ENCODE results near the gene KRT5. TPM values are rescaled to one million over a fixed set of nuclear protein-coding genes. Genes with fewer than 3 reads are reported as not detected.

The KRT5 gene
- total RNA-seq, 1 donor: 0.36 TPM

- H3K27me3 ChIP-seq (ENCODE audit: insufficient read depth, low read length): peaks cover 36% of the 10 kb centered on the region
- H3K4me2 ChIP-seq (ENCODE audit: insufficient read depth, low read length): no peak overlapping the region
- no peak for TF ChIP-seq CTCF (IDR thresholded peaks at IDR 0.05; ENCODE audit: extremely low read depth, low read depth, low read length)
- H3K36me3 ChIP-seq (ENCODE audit: insufficient read depth, low read length): no peaks in the 10 kb centered on the region
- no peaks in the 10 kb centered on the region for H4K20me1 ChIP-seq (ENCODE audit: insufficient read depth, low read length)
- H3K9me3 ChIP-seq (ENCODE audit: low read depth, low read length): no peaks in the 10 kb centered on the region
- no peaks in the 10 kb centered on the region for H3K4me1 ChIP-seq (ENCODE audit: insufficient read depth, low read length)
- H3K79me2 ChIP-seq (ENCODE audit: insufficient read depth, low read length): no peaks in the 10 kb centered on the region
- no peak overlapping the region for H2AFZ ChIP-seq (ENCODE audit: low read length)
- no peak for DNase-seq (ENCODE audit: insufficient read length, low spot score, missing footprints)
- no peak overlapping the region for H3K4me3 ChIP-seq (ENCODE audit: insufficient read depth, low read length)
- H3K27ac ChIP-seq (ENCODE audit: low read depth, low read length): no peak overlapping the region
These were observed 5.5 kb downstream of the KRT5 start for GRCh38 chr12:52514471-52515318.

- TF ChIP-seq CTCF (IDR thresholded peaks at IDR 0.05; ENCODE audit: extremely low read depth, low read depth, low read length): no peak
- H3K36me3 ChIP-seq (ENCODE audit: insufficient read depth, low read length): no peaks in the 10 kb centered on the region
- H3K79me2 ChIP-seq (ENCODE audit: insufficient read depth, low read length): no peaks in the 10 kb centered on the region
- H3K9me3 ChIP-seq (ENCODE audit: low read depth, low read length): no peaks in the 10 kb centered on the region
- peaks cover 36% of the 10 kb centered on the region for H3K27me3 ChIP-seq (ENCODE audit: insufficient read depth, low read length)
- no peak for DNase-seq (ENCODE audit: insufficient read length, low spot score, missing footprints)
- no peak overlapping the region for H3K27ac ChIP-seq (ENCODE audit: low read depth, low read length)
- no peak overlapping the region for H3K4me3 ChIP-seq (ENCODE audit: insufficient read depth, low read length)
- H4K20me1 ChIP-seq (ENCODE audit: insufficient read depth, low read length): no peaks in the 10 kb centered on the region
- no peaks in the 10 kb centered on the region for H3K4me1 ChIP-seq (ENCODE audit: insufficient read depth, low read length)
- H3K4me2 ChIP-seq (ENCODE audit: insufficient read depth, low read length): no peak overlapping the region
- no peak overlapping the region for H2AFZ ChIP-seq (ENCODE audit: low read length)
These were observed 6.5 kb downstream of the KRT5 start for GRCh38 chr12:52513736-52514135.

- H3K79me2 ChIP-seq (ENCODE audit: insufficient read depth, low read length): no peaks in the 10 kb centered on the region
- H3K4me1 ChIP-seq (ENCODE audit: insufficient read depth, low read length): no peaks in the 10 kb centered on the region
- DNase-seq (ENCODE audit: insufficient read length, low spot score, missing footprints): no peak
- H3K27me3 ChIP-seq (ENCODE audit: insufficient read depth, low read length): peaks cover 18% of the 10 kb centered on the region
- no peaks in the 10 kb centered on the region for H3K9me3 ChIP-seq (ENCODE audit: low read depth, low read length)
- H3K36me3 ChIP-seq (ENCODE audit: insufficient read depth, low read length): no peaks in the 10 kb centered on the region
- H3K4me2 ChIP-seq (ENCODE audit: insufficient read depth, low read length): no peak overlapping the region
- no peak overlapping the region for H3K27ac ChIP-seq (ENCODE audit: low read depth, low read length)
- H2AFZ ChIP-seq (ENCODE audit: low read length): no peak overlapping the region
- H3K4me3 ChIP-seq (ENCODE audit: insufficient read depth, low read length): no peak overlapping the region
- no peak for TF ChIP-seq CTCF (IDR thresholded peaks at IDR 0.05; ENCODE audit: extremely low read depth, low read depth, low read length)
- H4K20me1 ChIP-seq (ENCODE audit: insufficient read depth, low read length): no peaks in the 10 kb centered on the region
These were observed 12.0 kb downstream of the KRT5 start for GRCh38 chr12:52508211-52508610.

- Histone ChIP-seq H3K4me2 (ENCODE audit: insufficient read depth, low read length) (no peak overlapping the region), H3K36me3 (ENCODE audit: insufficient read depth, low read length) (no peaks in the 10 kb centered on the region), H2AFZ (ENCODE audit: low read length) (no peak overlapping the region), H3K9me3 (ENCODE audit: low read depth, low read length) (no peaks in the 10 kb centered on the region), H3K4me1 (ENCODE audit: insufficient read depth, low read length) (no peaks in the 10 kb centered on the region), H4K20me1 (ENCODE audit: insufficient read depth, low read length) (no peaks in the 10 kb centered on the region), H3K27ac (ENCODE audit: low read depth, low read length) (no peak overlapping the region), H3K79me2 (ENCODE audit: insufficient read depth, low read length) (no peaks in the 10 kb centered on the region), H3K4me3 (ENCODE audit: insufficient read depth, low read length) (no peak overlapping the region), H3K27me3 (ENCODE audit: insufficient read depth, low read length) (peaks cover 14% of the 10 kb centered on the region)
- TF ChIP-seq CTCF (IDR thresholded peaks at IDR 0.05; ENCODE audit: extremely low read depth, low read depth, low read length): peak; percentile 78
- no peak for DNase-seq (ENCODE audit: insufficient read length, low spot score, missing footprints)
These were observed 13.1 kb downstream of the KRT5 start for GRCh38 chr12:52506858-52507715.
